HG03039 (cell line): ENCODE data around the gene ASCC1.
"Not testable (repeated sequence)": the region's sequence is repeated elsewhere in the genome, so short reads cannot be mapped to it uniquely, and the experiment has no call there.

Source experiments
- ATAC-seq: cut with Tn5 transposase; IDR thresholded peaks from one replicate; pipeline ENCODE4 v1.9.1; 2021; ENCODE audit warnings: mild to moderate bottlenecking, moderate library complexity; ENCODE audit not compliant: unreplicated experiment

Gene ASCC1

DNA sequence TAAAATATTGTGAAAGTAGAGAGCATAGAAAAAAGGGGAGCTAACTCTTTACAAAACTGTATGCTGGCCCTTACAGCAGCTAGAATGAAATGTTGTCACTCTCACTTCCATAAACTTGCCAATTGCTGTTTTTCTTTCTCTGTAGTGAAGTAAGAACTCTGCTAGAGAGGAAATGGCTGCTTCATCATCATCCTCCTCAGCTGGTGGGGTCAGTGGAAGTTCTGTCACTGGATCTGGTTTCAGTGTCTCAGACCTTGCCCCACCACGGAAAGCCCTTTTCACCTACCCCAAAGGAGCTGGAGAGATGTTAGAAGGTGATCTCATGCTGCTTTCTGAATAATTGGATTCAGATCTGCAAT is 7.6 kb upstream of the ASCC1 start:
- ATAC-seq = no peak

- ATAC-seq = no peak
Measured at GRCh38 chr10:72221278-72221677, 5.2 kb upstream of the ASCC1 start.

DNA sequence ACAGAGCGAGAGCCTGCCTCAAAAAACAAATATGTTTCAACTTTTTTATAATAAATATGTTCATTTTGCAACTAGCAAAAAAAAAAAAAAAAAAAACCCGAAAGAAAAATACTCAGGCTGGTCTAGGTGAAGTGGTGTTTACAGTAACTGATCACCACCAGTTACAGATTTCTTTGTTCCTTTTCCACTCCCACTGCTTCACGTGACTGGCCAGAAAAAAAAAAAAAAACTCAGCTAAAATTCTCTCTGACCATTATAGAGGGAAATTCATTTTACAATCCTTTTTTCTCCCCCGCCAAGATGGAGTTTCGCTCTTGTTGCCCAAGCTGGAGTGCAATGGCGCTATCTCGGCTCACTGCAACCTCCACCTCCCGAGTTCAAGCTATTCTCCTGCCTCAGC is 4.6 kb upstream of the ASCC1 start:
- no peak for ATAC-seq

GRCh38 chr10:72219235-72219814 is 3.2 kb upstream of the ASCC1 start:
- ATAC-seq = no peak

DNA sequence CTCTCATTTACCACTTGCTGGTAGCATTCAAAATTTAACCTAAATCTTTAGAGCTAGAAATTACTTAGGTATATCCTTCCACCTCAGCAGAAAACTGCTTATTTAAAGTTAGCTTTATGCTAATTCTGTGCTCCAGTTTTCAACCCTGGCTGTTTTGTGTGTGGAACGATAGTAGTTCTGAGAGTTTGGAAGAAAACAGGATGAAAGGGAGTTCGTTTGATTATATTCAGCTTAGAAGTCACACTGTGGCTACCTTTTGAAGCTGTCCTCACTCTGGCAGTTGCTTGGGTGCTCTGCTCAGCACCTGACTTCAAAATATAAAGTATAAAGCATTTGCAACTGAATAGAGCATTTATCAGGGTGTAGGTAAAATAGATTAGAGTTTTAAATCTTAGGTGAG is 2.6 kb upstream of the ASCC1 start:
- no peak for ATAC-seq

GRCh38 chr10:72218325-72218724 is 2.2 kb upstream of the ASCC1 start:
- ATAC-seq = no peak

DNA sequence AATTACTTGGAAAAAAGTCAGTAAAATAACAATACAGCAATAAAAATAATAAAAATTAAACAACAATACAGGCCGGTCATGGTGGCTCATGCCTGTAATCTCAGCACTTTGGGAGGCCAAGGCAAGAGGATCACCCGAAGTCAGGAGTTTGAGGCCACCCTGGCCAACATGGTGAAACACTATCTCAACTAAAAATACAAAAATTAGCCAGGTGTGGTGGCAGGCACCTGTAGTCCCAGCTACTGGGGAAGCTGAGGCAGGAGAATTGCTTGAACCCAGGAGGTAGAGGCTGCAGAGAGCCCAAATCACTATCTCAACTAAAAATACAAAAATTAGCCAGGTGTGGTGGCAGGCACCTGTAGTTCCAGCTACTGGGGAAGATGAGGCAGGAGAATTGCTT is 4.2 kb downstream of the ASCC1 start:
- ATAC-seq = not testable (repeated sequence)

GRCh38 chr10:72211381-72211780 is 4.7 kb downstream of the ASCC1 start:
- not testable (repeated sequence) for ATAC-seq

DNA sequence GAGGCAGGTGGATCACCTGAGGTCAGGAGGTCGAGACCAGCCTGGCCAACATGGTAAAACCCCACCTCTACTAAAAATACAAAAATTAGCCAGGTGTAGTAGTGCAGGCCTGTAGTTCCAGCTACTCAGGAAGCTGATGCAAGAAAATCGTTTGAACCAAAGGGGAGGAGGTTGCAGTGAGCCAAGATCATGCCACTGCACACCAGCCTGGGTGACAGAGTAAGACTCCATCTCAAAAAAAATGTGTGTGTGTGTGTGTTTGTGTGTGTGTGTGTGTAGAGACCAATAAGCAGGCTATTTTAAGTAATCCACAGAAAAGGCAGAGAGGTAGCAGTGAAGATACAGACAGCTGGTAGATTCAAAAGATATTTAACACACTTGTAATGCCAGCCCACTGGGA is 7.5 kb downstream of the ASCC1 start:
- not testable (repeated sequence) for ATAC-seq

GRCh38 chr10:72206511-72207229 is 9.4 kb downstream of the ASCC1 start:
- no peak for ATAC-seq

DNA sequence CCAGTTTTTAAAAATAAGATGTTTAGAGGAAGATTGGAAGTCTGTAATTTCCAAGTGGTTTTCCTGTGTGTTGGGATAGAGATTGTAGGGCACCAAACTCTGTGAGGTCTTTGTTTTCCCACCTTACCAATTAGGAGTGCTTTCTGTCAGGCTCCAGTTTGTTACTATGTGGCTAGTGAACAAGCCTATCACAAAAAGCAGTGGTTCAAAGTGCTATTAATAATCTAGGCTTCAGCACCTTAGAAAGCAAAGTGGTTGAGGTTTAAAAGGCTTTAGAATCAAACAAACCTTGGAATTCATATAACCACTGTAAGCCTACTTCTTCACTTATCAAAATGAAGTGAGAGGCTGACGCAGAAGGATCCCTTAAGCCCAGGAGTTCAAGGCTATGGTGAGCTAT is 11.4 kb downstream of the ASCC1 start:
- ATAC-seq = no peak

DNA sequence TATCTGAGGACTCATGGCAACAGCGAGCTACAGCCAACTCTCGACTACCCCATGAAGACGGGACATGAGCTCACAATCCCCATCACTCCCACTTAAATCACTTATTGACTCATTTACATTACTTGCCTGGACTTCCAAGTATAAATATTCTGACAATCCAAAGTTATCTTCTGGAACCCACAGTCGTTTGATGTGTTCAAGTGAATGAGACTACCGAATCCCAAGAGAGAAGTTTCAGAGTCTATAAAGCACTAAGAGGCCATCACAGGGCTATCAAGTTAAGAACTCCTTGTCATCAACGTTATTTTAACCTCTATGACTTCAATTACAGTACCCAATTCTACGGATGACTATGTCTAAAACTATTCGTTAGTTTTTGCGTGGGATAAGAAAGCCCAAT is 11.8 kb downstream of the ASCC1 start:
- ATAC-seq = no peak

DNA sequence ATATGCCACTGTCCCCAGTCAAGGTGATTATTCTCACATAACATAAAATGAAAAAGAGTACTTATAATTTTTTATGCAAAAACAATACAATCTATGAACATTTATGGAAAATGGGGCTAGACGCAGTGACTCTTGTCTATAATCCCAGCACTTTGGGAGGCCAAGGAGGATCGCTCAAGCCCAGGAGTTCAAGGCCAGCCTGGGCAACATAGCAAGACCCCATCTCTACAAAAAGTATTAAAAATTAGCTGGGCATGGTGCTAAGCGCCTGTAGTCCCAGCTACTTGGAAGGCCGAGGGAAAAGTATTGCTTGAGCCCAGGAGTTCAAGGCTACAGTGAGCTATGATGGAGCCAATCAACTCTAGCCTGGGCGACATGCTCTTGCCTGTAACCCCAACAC is 14.8 kb downstream of the ASCC1 start:
- no peak for ATAC-seq

DNA sequence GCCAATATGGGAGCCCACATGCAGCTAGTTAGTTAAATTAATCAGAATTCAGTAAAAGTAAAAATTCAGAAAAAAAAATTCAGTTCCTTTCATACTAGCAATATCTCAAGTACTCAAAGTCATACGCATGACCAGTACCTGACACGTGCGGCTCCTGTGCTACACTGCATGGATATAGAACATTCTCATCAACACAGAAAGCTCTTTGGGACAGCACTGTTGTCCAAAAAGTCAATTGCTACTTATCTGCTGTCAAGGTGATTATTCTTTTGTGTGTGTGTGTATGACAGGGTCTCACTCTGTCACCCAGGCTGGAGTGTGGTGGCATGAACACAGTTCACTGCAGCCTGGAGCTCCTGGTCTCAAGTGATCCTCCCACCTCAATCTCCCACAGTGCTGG is 15.2 kb downstream of the ASCC1 start:
- no peak for ATAC-seq

GRCh38 chr10:72194949-72195348 is 21.1 kb downstream of the ASCC1 start:
- ATAC-seq = no peak

DNA sequence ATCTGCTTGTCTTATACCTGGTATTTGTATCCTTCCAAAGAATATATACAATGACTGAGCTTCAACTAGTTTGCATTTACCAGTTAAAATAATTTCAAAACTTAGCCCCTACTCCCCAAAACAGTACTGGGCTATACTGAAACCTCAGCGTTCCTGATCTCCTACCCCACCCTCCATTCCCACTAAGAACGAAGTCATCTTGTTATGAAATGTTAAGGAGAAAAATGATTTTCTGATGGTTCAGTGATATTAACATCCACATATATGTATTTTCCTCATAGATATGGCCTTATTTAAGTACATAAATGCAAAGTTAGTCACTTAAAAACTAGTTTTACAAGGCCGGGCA is 29.1 kb downstream of the ASCC1 start:
- no peak for ATAC-seq

DNA sequence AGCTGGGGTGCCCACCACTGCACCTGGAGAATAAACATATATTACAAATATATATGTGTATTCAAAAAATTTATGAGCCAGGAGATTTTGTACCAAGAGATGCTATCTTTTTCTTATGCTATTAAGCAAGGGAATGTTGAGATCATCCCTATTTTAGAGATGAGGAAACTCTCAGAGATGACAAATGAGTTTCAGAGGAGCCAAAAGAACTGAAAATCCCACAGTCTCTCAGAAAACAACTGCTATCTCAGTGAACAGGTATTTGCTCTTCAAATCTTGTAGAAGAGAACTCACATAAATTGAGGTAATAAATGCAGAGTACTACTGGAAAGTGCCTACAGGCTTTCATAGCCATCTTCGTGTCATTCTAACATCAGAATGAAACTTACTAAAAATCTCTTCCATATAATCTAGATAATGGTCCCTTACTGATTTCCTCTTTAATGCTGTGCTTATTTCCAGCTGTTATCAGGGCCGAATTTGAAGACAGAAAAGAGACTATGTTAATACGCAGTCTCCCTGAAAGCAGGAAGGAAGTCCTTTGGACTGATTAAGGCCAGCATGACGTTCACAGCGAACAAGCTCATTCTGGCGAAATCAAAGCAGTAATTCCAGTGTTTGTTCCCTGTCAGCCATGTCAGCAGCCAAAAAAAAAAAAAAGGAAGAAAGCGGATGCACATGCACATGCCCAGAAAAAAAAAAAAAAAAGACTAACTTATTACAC is 29.7 kb downstream of the ASCC1 start:
- ATAC-seq = no peak

DNA sequence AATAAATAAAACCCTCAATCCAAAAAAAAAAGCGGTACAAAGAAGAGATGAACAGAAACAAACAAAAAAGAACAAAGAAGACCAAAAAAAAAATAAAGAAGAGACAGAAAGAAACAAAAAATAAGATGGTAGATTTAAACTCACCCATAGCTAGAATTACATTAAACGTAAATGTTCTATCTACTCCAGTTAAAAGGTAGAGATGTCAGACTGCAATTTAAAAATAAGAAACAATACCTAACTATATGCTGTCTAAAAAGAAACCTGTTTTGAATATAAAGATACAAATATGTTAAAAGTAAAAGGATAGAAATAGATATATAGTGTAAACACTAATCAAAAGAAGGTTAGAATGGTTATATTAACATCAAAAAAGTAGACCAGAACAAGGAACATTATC is 31.9 kb downstream of the ASCC1 start:
- ATAC-seq = no peak

DNA sequence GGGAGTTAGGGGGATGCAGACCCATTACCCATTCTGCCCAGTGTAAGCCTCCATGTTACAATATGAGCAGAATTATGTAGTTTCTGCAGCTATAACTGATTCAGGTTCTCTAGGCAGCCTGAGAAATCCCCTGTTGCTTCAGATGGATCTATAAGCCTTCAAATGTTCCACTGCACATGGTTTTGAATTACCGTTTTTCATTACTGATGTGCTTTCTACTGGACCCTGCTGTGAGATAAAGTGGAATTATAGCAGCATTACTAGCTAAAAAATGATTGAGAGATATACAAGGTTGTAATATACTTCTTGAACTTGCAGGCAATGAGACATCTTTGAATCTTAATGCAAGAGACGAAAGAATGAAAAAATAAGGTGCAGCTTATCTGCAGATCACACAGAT is 38.6 kb downstream of the ASCC1 start:
- ATAC-seq = no peak

DNA sequence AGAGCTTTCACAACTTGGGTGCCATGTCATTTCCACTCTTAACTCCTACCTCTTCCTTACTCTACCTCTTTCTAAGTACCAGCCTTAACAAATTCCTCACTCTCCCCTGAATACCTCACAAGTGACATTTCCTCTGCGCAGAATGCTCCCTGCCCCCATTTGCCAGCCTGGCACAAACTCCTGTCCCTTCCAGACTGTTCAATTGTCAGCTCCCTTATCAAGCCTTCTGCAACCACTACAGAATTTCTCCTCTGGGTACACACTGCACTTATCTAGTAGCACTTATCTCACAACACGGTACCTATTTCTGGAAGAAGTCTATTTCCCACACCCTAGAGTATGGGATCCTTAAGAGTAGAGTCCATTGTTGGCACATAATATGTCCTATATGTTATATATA is 39.4 kb downstream of the ASCC1 start:
- ATAC-seq = no peak

GRCh38 chr10:72175149-72175548 is 40.9 kb downstream of the ASCC1 start:
- no peak for ATAC-seq

GRCh38 chr10:72174297-72174662 is 41.8 kb downstream of the ASCC1 start:
- ATAC-seq = no peak
